Uterus (tissue), 2 donors: ENCODE measurements around the gene ZNF814.

Source experiments
- POLR2A ChIP-seq, 2 donors: fragments of 450-650 bp; IDR thresholded peaks; one replicate each; pipeline ENCODE4 v1.6.1; 2016; ENCODE audit warnings: antibody characterized with exemption in 2 of 2, mild to moderate bottlenecking in 1 of 2, moderate library complexity in 1 of 2
- TF ChIP-seq, protein P1 (sequence below), 4 experiments: fragments of 200-600 bp in 2 of 4; fragments of 450-650 bp in 2 of 4; sonication (generic) in 2 of 4; IDR thresholded peaks; one replicate each; pipeline ENCODE4 v1.5.1; 2016 to 2019; ENCODE audit warnings: antibody characterized with exemption in 4 of 4, mild to moderate bottlenecking in 2 of 4, moderate library complexity in 1 of 4

DNA sequence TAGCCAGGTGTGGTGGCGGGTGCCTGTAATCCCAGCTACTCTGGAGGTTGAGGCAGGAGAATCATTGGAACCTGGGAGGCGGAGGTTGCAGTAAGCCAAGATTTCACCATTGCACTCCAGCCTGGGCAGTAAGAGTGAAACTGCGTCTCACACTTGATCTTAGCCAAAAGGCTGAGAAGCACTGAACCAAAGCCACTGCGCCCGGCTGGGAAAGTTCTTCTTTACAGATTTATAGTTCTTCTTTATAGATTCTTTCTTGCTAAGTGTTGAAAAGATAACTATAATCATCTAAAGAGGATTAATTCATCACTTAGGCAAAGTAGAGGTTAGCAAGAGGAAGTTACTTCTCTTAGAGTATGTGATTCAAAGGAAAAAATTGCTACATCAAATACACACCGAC is 16.4 kb upstream of the ZNF814 start:
- TF ChIP-seq, protein P1, sequence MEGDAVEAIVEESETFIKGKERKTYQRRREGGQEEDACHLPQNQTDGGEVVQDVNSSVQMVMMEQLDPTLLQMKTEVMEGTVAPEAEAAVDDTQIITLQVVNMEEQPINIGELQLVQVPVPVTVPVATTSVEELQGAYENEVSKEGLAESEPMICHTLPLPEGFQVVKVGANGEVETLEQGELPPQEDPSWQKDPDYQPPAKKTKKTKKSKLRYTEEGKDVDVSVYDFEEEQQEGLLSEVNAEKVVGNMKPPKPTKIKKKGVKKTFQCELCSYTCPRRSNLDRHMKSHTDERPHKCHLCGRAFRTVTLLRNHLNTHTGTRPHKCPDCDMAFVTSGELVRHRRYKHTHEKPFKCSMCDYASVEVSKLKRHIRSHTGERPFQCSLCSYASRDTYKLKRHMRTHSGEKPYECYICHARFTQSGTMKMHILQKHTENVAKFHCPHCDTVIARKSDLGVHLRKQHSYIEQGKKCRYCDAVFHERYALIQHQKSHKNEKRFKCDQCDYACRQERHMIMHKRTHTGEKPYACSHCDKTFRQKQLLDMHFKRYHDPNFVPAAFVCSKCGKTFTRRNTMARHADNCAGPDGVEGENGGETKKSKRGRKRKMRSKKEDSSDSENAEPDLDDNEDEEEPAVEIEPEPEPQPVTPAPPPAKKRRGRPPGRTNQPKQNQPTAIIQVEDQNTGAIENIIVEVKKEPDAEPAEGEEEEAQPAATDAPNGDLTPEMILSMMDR (IDR thresholded peaks at IDR 0.05) = no peak
- TF ChIP-seq POLR2A (IDR thresholded peaks at IDR 0.05) = no peak
